ENCODE measurements around the gene SHC3.

DNA sequence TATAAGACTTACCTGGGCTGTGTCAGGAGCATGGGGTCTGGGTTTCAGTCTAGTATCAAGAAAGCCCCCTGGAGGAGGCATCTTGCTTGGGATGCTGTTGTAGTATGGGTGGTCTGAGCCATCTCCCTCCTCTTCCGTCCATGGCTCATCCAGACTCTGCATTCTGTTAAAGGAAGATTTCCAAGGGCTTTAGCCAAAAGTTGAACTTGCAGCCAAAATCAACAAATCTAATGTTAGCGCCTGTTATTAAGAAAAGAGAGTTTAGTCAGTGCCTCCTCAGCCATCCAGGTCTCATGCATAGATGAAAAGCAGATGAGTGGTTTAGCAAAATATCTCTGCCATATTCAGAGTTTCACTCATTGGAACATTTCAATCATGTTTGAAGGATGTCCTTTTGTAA is 131.8 kb downstream of the SHC3 start:
- no peak for TF ChIP-seq CTCF (IDR thresholded peaks at IDR 0.05)
- TF ChIP-seq EP300 (IDR thresholded peaks at IDR 0.05) = peak in 1 of 2 donors; percentile 30
